Hindlimb muscle (tissue), 1 donor: ENCODE results near the gene HNRNPA1L2. TPM values are rescaled to one million over a fixed set of nuclear protein-coding genes. Genes with fewer than 3 reads are reported as not detected.
A peak's percentile ranks its signal among the peaks of the same experiment; 100 is the strongest.
"Not testable (repeated sequence)": the region's sequence is repeated elsewhere in the genome, so short reads cannot be mapped to it uniquely, and the experiment has no call there.

ENCODE experiments used
- DNase-seq: peaks from one replicate; pipeline ENCODE4 v3.0.0-alpha.2; 2013
- polyA plus RNA-seq: library from polyadenylated mRNA; unstranded; fragments of 120-200 nt; gene quantifications from one replicate; pipeline ENCODE4 v1.2.1, GENCODE V29; 2013; ENCODE audit not compliant: insufficient read length

The HNRNPA1L2 gene
- polyA plus RNA-seq, 1 donor: 9.7 TPM

GRCh38 chr13:52646967-52647366 is 4.7 kb downstream of the HNRNPA1L2 start:
- DNase-seq: no peak

- DNase-seq: no peak
These were observed 8.5 kb downstream of the HNRNPA1L2 start for GRCh38 chr13:52650731-52651130.

GRCh38 chr13:52651897-52652195 is 9.6 kb downstream of the HNRNPA1L2 start:
- DNase-seq: no peak

GRCh38 chr13:52652196-52652979 is 10.2 kb downstream of the HNRNPA1L2 start, which contains the start of gene SUGT1:
Gene SUGT1 (plus strand): TSS chr13:52652836. CDS start chr13:52652921, 85 bp downstream.
- DNase-seq: peak; percentile 99

- DNase-seq: no peak
These were observed 10.7 kb downstream of the HNRNPA1L2 start for GRCh38 chr13:52652980-52653303.

- DNase-seq: no peak
These were observed 17.1 kb downstream of the HNRNPA1L2 start for GRCh38 chr13:52659340-52659739.

- no peak for DNase-seq
These were observed 22.0 kb downstream of the HNRNPA1L2 start for GRCh38 chr13:52664272-52664671.

- no peak for DNase-seq
These were observed 23.1 kb downstream of the HNRNPA1L2 start for GRCh38 chr13:52665325-52665724.

GRCh38 chr13:52669677-52670076 is 27.4 kb downstream of the HNRNPA1L2 start:
- no peak for DNase-seq

GRCh38 chr13:52670726-52671125 is 28.5 kb downstream of the HNRNPA1L2 start:
- no peak for DNase-seq

- no peak for DNase-seq
These were observed 31.2 kb downstream of the HNRNPA1L2 start for GRCh38 chr13:52673465-52673864.

- no peak for DNase-seq
These were observed 35.6 kb downstream of the HNRNPA1L2 start for GRCh38 chr13:52677823-52678222.

- DNase-seq: not testable (repeated sequence)
These were observed 43.6 kb downstream of the HNRNPA1L2 start for GRCh38 chr13:52685806-52686205.

- no peak for DNase-seq
These were observed 44.1 kb downstream of the HNRNPA1L2 start for GRCh38 chr13:52686376-52686775.

Other genes with a start within 250 kb of the HNRNPA1L2 start
- gene THSD1, start 236.3 kb upstream of the HNRNPA1L2 start, polyA plus RNA-seq: 20.8 TPM
- 48.2 TPM for gene VPS36, start 191.8 kb upstream of the HNRNPA1L2 start, polyA plus RNA-seq
- 26.2 TPM for gene CKAP2, start 187.0 kb upstream of the HNRNPA1L2 start, polyA plus RNA-seq
- 40.0 TPM for gene SUGT1, start 10.4 kb downstream of the HNRNPA1L2 start, polyA plus RNA-seq
- 0.56 TPM for gene CNMD, start 97.4 kb downstream of the HNRNPA1L2 start, polyA plus RNA-seq
- gene PCDH8, start 206.2 kb downstream of the HNRNPA1L2 start, polyA plus RNA-seq: 1.1 TPM